Hepatocyte (in vitro differentiated cells): ENCODE results near the gene TRUB1. TPM values are rescaled to one million over a fixed set of nuclear protein-coding genes. Genes with fewer than 3 reads are reported as not detected.

Experiments used
- DNase-seq: peaks from one replicate; pipeline ENCODE4 v3.0.0-alpha.2; 2016; ENCODE audit warnings: low spot score
- H2AFZ ChIP-seq: fragments of 200-600 bp; sonication (generic); 2 replicates; pipeline ENCODE4 v1.6.0; 2016; ENCODE audit warnings: antibody characterized with exemption, mild to moderate bottlenecking
- H3K27ac ChIP-seq: fragments of 200-600 bp; sonication (generic); 2 replicates; pipeline ENCODE4 v1.5.1; 2016; ENCODE audit warnings: mild to moderate bottlenecking
- H3K27me3 ChIP-seq: fragments of 200-600 bp; sonication (generic); 2 replicates; pipeline ENCODE4 v1.6.1; 2016
- H3K36me3 ChIP-seq: fragments of 200-600 bp; sonication (generic); replicated peaks from 2 replicates; pipeline ENCODE4 v1.5.1; 2016; ENCODE audit warnings: low read depth; ENCODE audit not compliant: insufficient read depth
- H3K4me1 ChIP-seq: fragments of 200-600 bp; sonication (generic); 2 replicates; pipeline ENCODE4 v1.5.1; 2016; ENCODE audit warnings: mild to moderate bottlenecking, moderate library complexity; ENCODE audit not compliant: insufficient read depth
- H3K4me2 ChIP-seq: fragments of 200-600 bp; sonication (generic); 2 replicates; pipeline ENCODE4 v1.6.0; 2016
- H3K4me3 ChIP-seq: fragments of 200-600 bp; sonication (generic); 2 replicates; pipeline ENCODE4 v1.5.1; 2016; ENCODE audit warnings: mild to moderate bottlenecking
- H3K79me2 ChIP-seq: fragments of 200-600 bp; sonication (generic); 2 replicates; pipeline ENCODE4 v1.6.0; 2017; ENCODE audit warnings: mild to moderate bottlenecking
- H3K9me2 ChIP-seq: fragments of 200-600 bp; sonication (generic); replicated peaks from 2 replicates; pipeline ENCODE4 v1.6.0; 2017; ENCODE audit warnings: mild to moderate bottlenecking; ENCODE audit not compliant: insufficient read depth
- H3K9me3 ChIP-seq: fragments of 200-600 bp; sonication (generic); 2 replicates; pipeline ENCODE4 v1.5.1; 2016; ENCODE audit warnings: low read depth, mild to moderate bottlenecking
- H4K20me1 ChIP-seq: fragments of 200-600 bp; sonication (generic); 2 replicates; pipeline ENCODE4 v1.6.0; 2016; ENCODE audit warnings: mild to moderate bottlenecking; ENCODE audit not compliant: insufficient read depth, poor library complexity, severe bottlenecking
- CTCF ChIP-seq: fragments of 200-600 bp; sonication (generic); IDR thresholded peaks from 2 replicates; pipeline ENCODE4 v1.5.1; 2016; ENCODE audit warnings: antibody characterized with exemption, mild to moderate bottlenecking; ENCODE audit not compliant: poor library complexity
- EZH2 ChIP-seq: fragments of 200-600 bp; sonication (generic); IDR thresholded peaks from 2 replicates; pipeline ENCODE4 v1.6.1; 2016; ENCODE audit warnings: antibody characterized with exemption, mild to moderate bottlenecking, borderline replicate concordance
- EZH2phosphoT487 ChIP-seq: fragments of 200-600 bp; sonication (generic); IDR thresholded peaks from one replicate; pipeline ENCODE4 v1.6.1; 2018; ENCODE audit warnings: antibody characterized with exemption, mild to moderate bottlenecking, low read depth, moderate library complexity; ENCODE audit not compliant: unreplicated experiment, severe bottlenecking
- WGBS: methylation state at CpG from one replicate; pipeline ENCODE4 v1.1.6; 2016; ENCODE audit warnings: low lambda C conversion rate; ENCODE audit errors: missing lambda C conversion rate; 5-methylcytosine and 5-hydroxymethylcytosine counted together
- polyA plus RNA-seq: library from polyadenylated mRNA; unstranded; fragments of >200 nt; fragmentation: Nextera tagmentation; extraction: Ambion mirVana; gene quantifications from 2 replicates; pipeline ENCODE4 v1.2.1, GENCODE V29; 2016
- total RNA-seq: library from RNA; depleted of rRNA; stranded (reverse); fragments of >200 nt; gene quantifications from 2 replicates; pipeline ENCODE4 v1.2.3, GENCODE V29; 2014

The TRUB1 gene
- total and polyA plus RNA-seq, 2 experiments from 2014 or later, result 12.0 to 29.0 TPM

GRCh38 chr10:115005771-115006170 is 67.8 kb downstream of the TRUB1 start:
- no peak for DNase-seq
- WGBS, result 94% methylated on average over 8 of the region's 8 CpGs
- Histone ChIP-seq H4K20me1 (no peaks in the 10 kb centered on the region), H3K36me3 (no peaks in the 10 kb centered on the region), H3K27me3 (no peaks in the 10 kb centered on the region), H3K27ac (no peak overlapping the region), H3K4me2 (no peak overlapping the region), H3K9me2 (no peaks in the 10 kb centered on the region), H3K9me3 (no peaks in the 10 kb centered on the region), H2AFZ (no peak overlapping the region), H3K79me2 (no peaks in the 10 kb centered on the region), H3K4me1 (no peaks in the 10 kb centered on the region), H3K4me3 (no peak overlapping the region)
- no peak for TF ChIP-seq EZH2
- no peak for TF ChIP-seq EZH2phosphoT487
- no peak for TF ChIP-seq CTCF

- Histone ChIP-seq H3K4me3 (no peak overlapping the region), H3K27me3 (no peaks in the 10 kb centered on the region), H4K20me1 (no peaks in the 10 kb centered on the region), H3K4me2 (no peak overlapping the region), H3K4me1 (no peaks in the 10 kb centered on the region), H3K36me3 (no peaks in the 10 kb centered on the region), H2AFZ (no peak overlapping the region), H3K27ac (no peak overlapping the region), H3K79me2 (no peaks in the 10 kb centered on the region), H3K9me3 (no peaks in the 10 kb centered on the region), H3K9me2 (no peaks in the 10 kb centered on the region)
- 85% methylated on average over 9 of the region's 9 CpGs for WGBS
- TF ChIP-seq EZH2phosphoT487 (no peak), EZH2 (no peak), CTCF (no peak)
- no peak for DNase-seq
Measured at GRCh38 chr10:115018185-115018931, 80.4 kb downstream of the TRUB1 start.

GRCh38 chr10:115020449-115020848 is 82.5 kb downstream of the TRUB1 start:
- Histone ChIP-seq H3K36me3 (no peaks in the 10 kb centered on the region), H3K9me2 (no peaks in the 10 kb centered on the region), H3K27me3 (no peaks in the 10 kb centered on the region), H4K20me1 (no peaks in the 10 kb centered on the region), H3K4me1 (no peaks in the 10 kb centered on the region), H3K27ac (no peak overlapping the region), H3K9me3 (no peaks in the 10 kb centered on the region), H3K4me3 (no peak overlapping the region), H2AFZ (no peak overlapping the region), H3K4me2 (no peak overlapping the region), H3K79me2 (no peaks in the 10 kb centered on the region)
- 58% methylated on average over 2 of the region's 2 CpGs for WGBS
- DNase-seq, result no peak
- TF ChIP-seq EZH2phosphoT487 (no peak), EZH2 (no peak), CTCF (no peak)
